Measurements from ENCODE around the gene SNRNP25.

SNRNP25 gene

DNA sequence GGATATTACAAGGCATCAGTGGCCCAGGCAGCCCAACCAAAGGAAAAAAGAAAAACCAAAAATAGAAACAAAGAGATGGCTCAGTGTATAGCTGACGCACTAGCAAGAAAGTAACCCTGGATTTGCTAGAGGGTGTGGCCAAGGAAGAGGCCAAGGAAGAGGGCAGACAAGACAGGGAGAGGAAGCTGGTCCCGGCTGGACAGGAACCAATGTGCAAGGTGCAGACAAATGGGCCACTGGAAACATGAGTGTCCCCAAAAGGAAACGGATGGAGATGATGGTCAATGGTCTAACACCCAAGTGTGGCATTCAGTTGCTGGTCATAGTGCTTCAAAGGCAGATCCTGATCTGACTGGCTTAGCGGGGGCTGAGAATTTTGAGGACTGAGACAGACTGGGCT is 10.9 kb upstream of the SNRNP25 start:
- Histone ChIP-seq H2AK5ac (ENCODE audit: low read depth, low read length) (no peak overlapping the region), H3K18ac (ENCODE audit: low read length) (no peak overlapping the region)

GRCh38 chr16:43294-43693 is 10.3 kb upstream of the SNRNP25 start:
- Histone ChIP-seq H2BK5ac (ENCODE audit: low read length) (no peak overlapping the region), H3K36me3 (replicated peaks in 1 of 2; ENCODE audit: control insufficient read depth in 2 of 2, insufficient read depth in 2 of 2, low read length in 2 of 2) (peaks cover 32 to 81% of the 10 kb centered on the region in 2 donors)
- no CpG with 5 or more reads among the region's 5 CpGs for WGBS, 2 donors (ENCODE audit: extremely low coverage in 2 of 2, insufficient read length in 2 of 2, insufficient replicate concordance in 1 of 2)

More for the DNA sequence above, 10.9 kb upstream of the SNRNP25 start:
- Histone ChIP-seq H2BK120ac (ENCODE audit: low read depth, low read length) (no peak overlapping the region), H3K9ac (ENCODE audit: low read depth, low read length, poor library complexity) (no peak overlapping the region), H3K14ac (ENCODE audit: low read length) (no peak overlapping the region), H3K27me3 (ENCODE audit: control insufficient read depth in 3 of 3, insufficient read depth in 3 of 3, low read depth in 1 of 3, low read length in 3 of 3) (no peaks in the 10 kb centered on the region), H3K9me3 (replicated peaks in 1 of 2; ENCODE audit: control insufficient read depth in 2 of 2, insufficient read depth in 1 of 2, low read depth in 1 of 2, low read length in 2 of 2) (peaks cover 0 to 5% of the 10 kb centered on the region in 2 donors), H2BK15ac (ENCODE audit: low read length) (no peak overlapping the region), H3K4me1 (ENCODE audit: control insufficient read depth in 2 of 2, insufficient read depth in 1 of 2, low read depth in 1 of 2, low read length in 2 of 2) (no peaks in the 10 kb centered on the region), H3K23ac (ENCODE audit: low read depth, low read length, poor library complexity) (no peak overlapping the region), H3K27ac (replicated peaks; ENCODE audit: low read length) (no peak overlapping the region), H2AFZ (ENCODE audit: low read length) (no peak overlapping the region), H3K36me3 (replicated peaks in 1 of 2; ENCODE audit: control insufficient read depth in 2 of 2, insufficient read depth in 2 of 2, low read length in 2 of 2) (peaks cover 32 to 76% of the 10 kb centered on the region in 2 donors), H3K4me2 (ENCODE audit: insufficient read depth, low read length, poor library complexity, severe bottlenecking) (no peak overlapping the region), H3K79me1 (ENCODE audit: low read depth, low read length) (no peaks in the 10 kb centered on the region), H2BK12ac (ENCODE audit: low read length) (no peak overlapping the region), H3K4me3 (ENCODE audit: low read length in 2 of 2) (no peak overlapping the region), H4K8ac (ENCODE audit: low read depth, low read length) (no peak overlapping the region), H2BK5ac (ENCODE audit: low read length) (no peak overlapping the region), H4K91ac (ENCODE audit: low read depth, low read length, poor library complexity) (no peak overlapping the region), H3K4ac (ENCODE audit: low read length) (no peak overlapping the region)
- no CpG with 5 or more reads among the region's 4 CpGs for WGBS, 2 donors (ENCODE audit: extremely low coverage in 2 of 2, insufficient read length in 2 of 2, insufficient replicate concordance in 1 of 2)
- DNase-seq (ENCODE audit: low spot score), result no peak

GRCh38 chr16:44655-45054 is 9.0 kb upstream of the SNRNP25 start:
- Histone ChIP-seq H2BK120ac (ENCODE audit: low read depth, low read length) (no peak overlapping the region), H3K27me3 (ENCODE audit: control insufficient read depth in 3 of 3, insufficient read depth in 3 of 3, low read depth in 1 of 3, low read length in 3 of 3) (no peaks in the 10 kb centered on the region), H3K4me1 (ENCODE audit: control insufficient read depth in 2 of 2, insufficient read depth in 1 of 2, low read depth in 1 of 2, low read length in 2 of 2) (no peaks in the 10 kb centered on the region), H3K9ac (ENCODE audit: low read depth, low read length, poor library complexity) (no peak overlapping the region), H3K4ac (ENCODE audit: low read length) (no peak overlapping the region), H3K23ac (ENCODE audit: low read depth, low read length, poor library complexity) (no peak overlapping the region), H3K14ac (ENCODE audit: low read length) (no peak overlapping the region), H3K4me3 (ENCODE audit: low read length in 2 of 2) (no peak overlapping the region), H2AK5ac (ENCODE audit: low read depth, low read length) (no peak overlapping the region), H4K91ac (ENCODE audit: low read depth, low read length, poor library complexity) (no peak overlapping the region), H3K18ac (ENCODE audit: low read length) (no peak overlapping the region), H3K36me3 (replicated peaks in 1 of 2; ENCODE audit: control insufficient read depth in 2 of 2, insufficient read depth in 2 of 2, low read length in 2 of 2) (peaks cover 29 to 82% of the 10 kb centered on the region in 2 donors), H2BK5ac (ENCODE audit: low read length) (no peak overlapping the region), H2BK15ac (ENCODE audit: low read length) (no peak overlapping the region), H3K79me1 (ENCODE audit: low read depth, low read length) (peaks cover 2% of the 10 kb centered on the region), H3K4me2 (ENCODE audit: insufficient read depth, low read length, poor library complexity, severe bottlenecking) (no peak overlapping the region), H3K9me3 (replicated peaks in 1 of 2; ENCODE audit: control insufficient read depth in 2 of 2, insufficient read depth in 1 of 2, low read depth in 1 of 2, low read length in 2 of 2) (peaks cover 0 to 5% of the 10 kb centered on the region in 2 donors), H3K27ac (replicated peaks; ENCODE audit: low read length) (no peak overlapping the region), H2BK12ac (ENCODE audit: low read length) (no peak overlapping the region), H4K8ac (ENCODE audit: low read depth, low read length) (no peak overlapping the region), H2AFZ (ENCODE audit: low read length) (no peak overlapping the region)
- DNase-seq (ENCODE audit: low spot score), result no peak
- no CpG with 5 or more reads among the region's 8 CpGs for WGBS, 2 donors (ENCODE audit: extremely low coverage in 2 of 2, insufficient read length in 2 of 2, insufficient replicate concordance in 1 of 2)

More at GRCh38 chr16:43294-43693, 10.3 kb upstream of the SNRNP25 start:
- no peak overlapping the region for H2AK5ac ChIP-seq (ENCODE audit: low read depth, low read length)
- no peak for DNase-seq (ENCODE audit: low spot score)
- H3K27me3 ChIP-seq (ENCODE audit: control insufficient read depth in 3 of 3, insufficient read depth in 3 of 3, low read depth in 1 of 3, low read length in 3 of 3), result no peaks in the 10 kb centered on the region
- no peak overlapping the region for H3K9ac ChIP-seq (ENCODE audit: low read depth, low read length, poor library complexity)
- no peak overlapping the region for H3K18ac ChIP-seq (ENCODE audit: low read length)
- H3K4ac ChIP-seq (ENCODE audit: low read length), result no peak overlapping the region
- no peak overlapping the region for H3K23ac ChIP-seq (ENCODE audit: low read depth, low read length, poor library complexity)
- no peak overlapping the region for H3K14ac ChIP-seq (ENCODE audit: low read length)
- H2BK15ac ChIP-seq (ENCODE audit: low read length), result no peak overlapping the region
- peaks cover 0 to 5% of the 10 kb centered on the region in 2 donors for H3K9me3 ChIP-seq (replicated peaks in 1 of 2; ENCODE audit: control insufficient read depth in 2 of 2, insufficient read depth in 1 of 2, low read depth in 1 of 2, low read length in 2 of 2)
- H3K4me2 ChIP-seq (ENCODE audit: insufficient read depth, low read length, poor library complexity, severe bottlenecking), result no peak overlapping the region
- no peaks in the 10 kb centered on the region for H3K4me1 ChIP-seq (ENCODE audit: control insufficient read depth in 2 of 2, insufficient read depth in 1 of 2, low read depth in 1 of 2, low read length in 2 of 2)
- H3K4me3 ChIP-seq (ENCODE audit: low read length in 2 of 2), result no peak overlapping the region
- H4K91ac ChIP-seq (ENCODE audit: low read depth, low read length, poor library complexity), result no peak overlapping the region
- peaks cover 2% of the 10 kb centered on the region for H3K79me1 ChIP-seq (ENCODE audit: low read depth, low read length)
- H2AFZ ChIP-seq (ENCODE audit: low read length), result no peak overlapping the region
- H2BK12ac ChIP-seq (ENCODE audit: low read length), result no peak overlapping the region
- no peak overlapping the region for H2BK120ac ChIP-seq (ENCODE audit: low read depth, low read length)
- no peak overlapping the region for H4K8ac ChIP-seq (ENCODE audit: low read depth, low read length)
- no peak overlapping the region for H3K27ac ChIP-seq (replicated peaks; ENCODE audit: low read length)

GRCh38 chr16:45454-45853 is 8.2 kb upstream of the SNRNP25 start:
- no peak for DNase-seq (ENCODE audit: low spot score)
- no peak overlapping the region for H4K8ac ChIP-seq (ENCODE audit: low read depth, low read length)
- no peaks in the 10 kb centered on the region for H3K4me1 ChIP-seq (ENCODE audit: control insufficient read depth in 2 of 2, insufficient read depth in 1 of 2, low read depth in 1 of 2, low read length in 2 of 2)
- no peaks in the 10 kb centered on the region for H3K27me3 ChIP-seq (ENCODE audit: control insufficient read depth in 3 of 3, insufficient read depth in 3 of 3, low read depth in 1 of 3, low read length in 3 of 3)
- H3K14ac ChIP-seq (ENCODE audit: low read length), result no peak overlapping the region
- no peak overlapping the region for H3K4ac ChIP-seq (ENCODE audit: low read length)
- H3K79me1 ChIP-seq (ENCODE audit: low read depth, low read length), result peaks cover 2% of the 10 kb centered on the region
- H2BK15ac ChIP-seq (ENCODE audit: low read length), result no peak overlapping the region
- no peak overlapping the region for H4K91ac ChIP-seq (ENCODE audit: low read depth, low read length, poor library complexity)
- H2AFZ ChIP-seq (ENCODE audit: low read length), result no peak overlapping the region
- WGBS, 2 donors (ENCODE audit: extremely low coverage in 2 of 2, insufficient read length in 2 of 2, insufficient replicate concordance in 1 of 2), result no CpG with 5 or more reads among the region's 5 CpGs
- no peak overlapping the region for H3K23ac ChIP-seq (ENCODE audit: low read depth, low read length, poor library complexity)
- no peak overlapping the region for H3K4me3 ChIP-seq (ENCODE audit: low read length in 2 of 2)
- H3K36me3 ChIP-seq (replicated peaks in 1 of 2; ENCODE audit: control insufficient read depth in 2 of 2, insufficient read depth in 2 of 2, low read length in 2 of 2), result peaks cover 29 to 87% of the 10 kb centered on the region in 2 donors
- no peak overlapping the region for H3K18ac ChIP-seq (ENCODE audit: low read length)
- no peak overlapping the region for H3K9ac ChIP-seq (ENCODE audit: low read depth, low read length, poor library complexity)
- no peak overlapping the region for H2BK120ac ChIP-seq (ENCODE audit: low read depth, low read length)
- peaks cover 0 to 5% of the 10 kb centered on the region in 2 donors for H3K9me3 ChIP-seq (replicated peaks in 1 of 2; ENCODE audit: control insufficient read depth in 2 of 2, insufficient read depth in 1 of 2, low read depth in 1 of 2, low read length in 2 of 2)
- H2BK5ac ChIP-seq (ENCODE audit: low read length), result no peak overlapping the region
- H3K4me2 ChIP-seq (ENCODE audit: insufficient read depth, low read length, poor library complexity, severe bottlenecking), result no peak overlapping the region
- H2BK12ac ChIP-seq (ENCODE audit: low read length), result no peak overlapping the region
- no peak overlapping the region for H3K27ac ChIP-seq (replicated peaks; ENCODE audit: low read length)
- H2AK5ac ChIP-seq (ENCODE audit: low read depth, low read length), result no peak overlapping the region

All from neuronal stem cell (in vitro differentiated cells).